GM19463 (cell line): Measurements from ENCODE around the gene TTBK2.

Experiments used
- ATAC-seq: cut with Tn5 transposase; IDR thresholded peaks from one replicate; pipeline ENCODE4 v1.9.1; 2021; ENCODE audit warnings: mild to moderate bottlenecking, moderate library complexity; ENCODE audit not compliant: unreplicated experiment

The TTBK2 gene

GRCh38 chr15:42729409-42729808, 191.2 kb downstream of the TTBK2 start:
- no peak for ATAC-seq

DNA sequence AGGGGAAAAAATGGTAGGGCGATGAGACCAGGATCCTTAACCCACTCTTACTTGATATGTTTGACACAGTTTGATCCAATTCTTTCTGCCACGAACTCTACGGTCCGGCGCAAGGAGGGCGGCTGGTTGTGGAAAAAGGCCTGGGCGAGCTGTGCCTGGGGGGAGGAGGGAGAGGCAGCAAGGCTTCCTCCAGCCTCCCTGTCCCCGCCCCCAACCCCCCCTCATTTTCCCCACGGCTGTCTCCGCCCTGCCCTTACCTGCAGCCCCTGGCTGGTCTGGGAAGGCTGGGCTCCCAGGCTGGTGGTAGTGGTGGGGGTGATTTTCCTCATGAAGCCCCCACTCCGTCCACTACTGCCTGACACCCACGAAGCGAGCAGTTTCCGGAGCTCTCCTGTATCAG, 191.6 kb downstream of the TTBK2 start:
- ATAC-seq, result no peak

DNA sequence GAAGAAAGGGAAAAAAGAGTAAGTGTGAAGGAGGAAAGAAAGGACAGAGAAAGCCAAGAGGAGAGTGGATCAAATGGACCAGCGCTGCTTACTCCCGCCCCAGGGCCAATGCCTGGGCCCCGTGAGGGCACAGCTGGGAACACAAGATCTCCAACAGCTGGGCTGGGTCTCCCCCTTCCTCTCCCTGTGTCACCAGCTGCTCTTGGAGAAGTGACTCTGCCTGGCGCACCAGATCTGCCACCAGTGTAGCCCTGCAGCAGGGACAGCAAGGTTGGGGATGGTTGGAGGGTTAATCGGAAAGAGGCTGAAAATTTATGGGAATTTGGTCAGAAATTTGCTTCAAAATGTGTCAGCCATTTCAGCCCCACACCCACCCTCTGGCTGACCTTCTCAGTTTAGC, 192.0 kb downstream of the TTBK2 start:
- ATAC-seq, result no peak

DNA sequence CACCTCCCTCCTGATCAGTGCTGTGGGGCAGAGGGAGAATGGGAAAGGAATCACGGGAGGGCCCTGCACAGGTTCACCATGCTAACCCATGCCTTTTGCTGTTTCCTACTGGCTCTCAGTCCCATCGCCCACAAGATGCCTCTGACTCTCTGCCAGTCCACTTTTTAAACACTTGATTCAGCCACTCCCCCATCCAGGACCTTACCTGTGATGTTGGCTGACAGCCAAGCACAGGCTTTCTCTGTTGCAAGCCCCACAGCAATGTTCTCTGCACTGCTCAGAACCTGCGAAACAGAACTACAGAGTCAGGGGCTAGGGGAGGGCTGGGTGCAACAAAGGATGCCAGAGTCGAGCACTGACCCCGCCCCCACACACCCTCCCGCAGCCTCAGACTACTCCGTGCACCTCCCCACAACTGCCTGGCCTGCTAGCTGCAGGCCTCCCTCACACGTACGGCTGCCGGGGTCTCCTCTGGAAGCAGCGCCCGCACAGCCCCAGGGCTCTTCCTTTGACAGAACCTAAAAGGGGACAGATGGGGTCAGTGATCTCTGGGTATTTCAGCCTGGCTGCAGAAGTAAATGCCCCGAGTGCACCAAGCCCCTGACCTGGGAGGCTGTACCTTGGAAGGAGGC, 192.7 kb downstream of the TTBK2 start:
- ATAC-seq, result no peak

- no peak for ATAC-seq
Measured at GRCh38 chr15:42726114-42726513, 194.5 kb downstream of the TTBK2 start.

DNA sequence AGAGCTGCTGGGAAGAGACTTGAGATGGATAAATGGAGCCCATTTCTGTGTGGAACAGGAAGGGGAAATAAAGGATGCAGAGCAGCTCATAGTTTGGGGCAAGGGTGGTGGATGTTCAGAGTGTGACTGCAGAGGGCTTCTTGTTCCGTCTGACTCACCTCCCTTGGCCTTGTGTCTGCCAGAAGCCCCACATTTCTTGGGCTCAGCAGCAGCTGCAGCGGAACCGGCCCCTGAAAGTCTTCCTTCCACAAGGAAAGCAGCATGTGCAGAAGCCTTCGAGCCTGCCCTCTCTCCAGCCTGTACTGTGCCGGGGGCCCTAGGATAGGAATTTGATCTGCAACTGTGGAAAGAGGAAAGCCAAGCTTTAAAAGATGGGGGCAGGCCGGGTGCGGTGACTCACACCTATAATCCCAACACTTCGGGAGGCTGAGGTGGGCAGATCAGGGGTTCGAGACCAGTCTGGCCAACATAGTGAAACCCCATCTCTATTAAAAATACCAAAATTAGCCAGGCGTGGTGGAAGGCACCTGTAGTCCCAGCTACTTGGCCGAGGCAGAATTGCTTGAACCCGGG, 195.2 kb downstream of the TTBK2 start:
- no peak for ATAC-seq

- no peak for ATAC-seq
Measured at GRCh38 chr15:42724276-42724675, 196.3 kb downstream of the TTBK2 start.

DNA sequence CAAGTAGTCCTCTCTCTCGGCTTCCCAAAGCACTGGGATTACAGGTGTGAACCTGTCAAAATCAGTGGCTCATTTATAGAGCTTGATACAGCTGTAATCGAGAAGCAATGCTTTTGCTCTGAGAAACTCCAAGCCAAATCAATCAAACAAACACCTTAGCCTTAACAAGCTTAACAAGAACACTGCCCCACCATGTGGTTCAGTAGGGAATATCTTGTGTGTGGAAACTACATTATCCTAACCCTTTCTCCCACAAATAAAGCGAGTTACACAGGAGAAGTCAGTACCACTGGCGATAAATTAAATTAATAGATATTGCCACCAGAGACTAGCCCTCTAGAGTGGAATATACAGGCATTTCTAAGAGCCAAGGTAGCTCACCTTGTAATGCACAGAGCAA, 197.5 kb downstream of the TTBK2 start:
- ATAC-seq, result no peak

DNA sequence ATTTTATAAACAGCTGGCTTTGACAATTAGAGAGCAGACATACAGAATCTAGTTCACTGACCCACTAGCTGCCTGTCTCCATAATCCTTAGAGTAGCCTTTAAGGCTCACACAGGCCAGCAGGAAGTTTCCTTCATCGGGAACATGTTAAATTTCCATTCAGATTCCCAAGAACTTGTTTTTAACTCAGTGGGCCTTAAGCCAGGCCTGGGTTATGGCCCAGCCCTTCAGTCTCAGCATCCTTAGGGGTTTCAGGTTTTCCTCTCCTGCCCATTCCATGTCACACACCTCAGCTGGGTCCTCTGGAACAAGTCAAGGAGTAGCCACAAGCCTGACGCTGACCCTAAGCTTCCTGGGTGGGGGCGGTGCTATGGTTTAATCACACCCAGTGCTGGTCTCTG, 198.7 kb downstream of the TTBK2 start:
- ATAC-seq, result no peak

- ATAC-seq, result no peak
Measured at GRCh38 chr15:42721016-42721415, 199.6 kb downstream of the TTBK2 start.

GRCh38 chr15:42720071-42720470, 200.5 kb downstream of the TTBK2 start:
- ATAC-seq, result no peak

DNA sequence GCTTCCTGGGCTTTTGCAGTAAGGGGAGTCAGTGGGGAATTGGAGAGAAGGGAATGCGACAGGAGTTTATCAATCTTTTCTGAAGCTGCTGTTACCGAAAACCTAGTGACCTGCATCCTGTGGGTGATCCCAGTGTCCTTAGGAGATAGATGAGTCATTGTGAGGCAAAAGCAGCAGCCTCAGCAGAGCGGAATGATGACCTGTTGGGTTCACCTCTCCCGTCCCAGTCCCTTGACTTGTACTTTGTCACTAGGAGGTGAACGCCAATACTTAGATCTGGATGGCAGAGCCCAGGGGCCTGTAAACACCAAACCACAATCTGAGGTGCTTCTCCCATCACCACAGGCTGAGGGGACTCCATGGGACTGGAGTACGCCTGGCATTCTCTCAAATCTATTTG, 201.5 kb downstream of the TTBK2 start:
- no peak for ATAC-seq

DNA sequence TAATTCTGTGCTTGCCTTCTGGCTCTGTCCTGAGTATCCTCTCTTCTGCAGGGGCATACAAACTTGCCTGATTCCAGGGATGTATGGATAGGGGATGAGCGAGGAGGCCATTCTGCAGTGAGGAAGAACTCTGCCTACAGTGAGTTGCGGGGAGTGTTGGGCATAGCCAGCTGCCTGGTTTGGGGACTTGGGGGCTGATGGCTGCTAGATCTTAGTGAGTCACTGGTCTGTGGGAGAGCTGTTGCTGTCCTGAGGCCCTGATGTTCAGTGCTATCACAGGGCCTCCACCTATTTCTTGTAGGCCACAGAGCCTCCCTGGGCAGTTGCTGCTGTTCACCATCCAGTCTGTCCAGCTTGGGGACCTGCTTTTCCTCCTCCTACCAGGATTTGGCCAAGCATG, 204.0 kb downstream of the TTBK2 start:
- no peak for ATAC-seq

- ATAC-seq, result no peak
Measured at GRCh38 chr15:42716125-42716524, 204.5 kb downstream of the TTBK2 start.

DNA sequence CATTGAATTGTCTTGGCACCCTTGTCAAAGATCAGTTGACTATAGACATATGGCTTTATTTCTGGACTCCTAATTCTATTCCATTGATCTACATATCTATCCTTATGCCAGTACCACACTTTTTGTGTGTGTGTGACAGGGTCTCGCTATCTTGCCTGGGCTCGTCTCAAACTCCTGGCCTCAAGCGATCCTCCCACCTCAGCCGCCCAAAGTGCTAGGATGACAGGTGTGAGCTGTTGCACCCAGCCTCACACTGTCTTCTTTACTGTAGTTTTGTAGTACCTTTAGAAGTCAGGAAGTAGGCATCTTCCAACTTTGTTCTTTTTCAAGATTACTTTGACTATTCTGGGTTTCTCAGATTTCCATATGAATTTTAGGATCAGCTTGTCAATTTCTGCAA, 208.0 kb downstream of the TTBK2 start:
- no peak for ATAC-seq

GRCh38 chr15:42711746-42712145, 208.8 kb downstream of the TTBK2 start:
- no peak for ATAC-seq

GRCh38 chr15:42710662-42711061, 209.9 kb downstream of the TTBK2 start:
- no peak for ATAC-seq

GRCh38 chr15:42707873-42708544, 212.6 kb downstream of the TTBK2 start:
- no peak for ATAC-seq

DNA sequence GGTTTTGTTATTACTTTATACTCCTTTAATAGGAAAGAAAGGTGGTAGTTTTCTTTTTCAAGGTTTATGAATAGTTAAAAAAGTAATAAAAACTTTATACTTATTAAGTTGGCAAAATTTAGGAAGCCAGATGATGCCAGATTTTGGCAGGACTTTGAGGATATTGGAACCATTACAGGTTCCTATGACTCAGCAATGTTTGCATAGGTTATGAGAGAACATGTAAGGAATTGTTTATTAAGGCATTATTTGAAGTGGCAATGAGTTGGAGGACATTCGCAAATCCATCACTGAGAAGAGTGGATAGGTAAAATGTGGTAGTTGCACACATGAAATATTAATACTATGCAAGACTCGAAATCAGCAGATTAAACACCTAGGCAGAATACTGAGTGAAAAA, 213.5 kb downstream of the TTBK2 start:
- no peak for ATAC-seq

GRCh38 chr15:42705336-42705735, 215.2 kb downstream of the TTBK2 start:
- no peak for ATAC-seq

GRCh38 chr15:42704492-42704926, 216.1 kb downstream of the TTBK2 start:
- no peak for ATAC-seq

DNA sequence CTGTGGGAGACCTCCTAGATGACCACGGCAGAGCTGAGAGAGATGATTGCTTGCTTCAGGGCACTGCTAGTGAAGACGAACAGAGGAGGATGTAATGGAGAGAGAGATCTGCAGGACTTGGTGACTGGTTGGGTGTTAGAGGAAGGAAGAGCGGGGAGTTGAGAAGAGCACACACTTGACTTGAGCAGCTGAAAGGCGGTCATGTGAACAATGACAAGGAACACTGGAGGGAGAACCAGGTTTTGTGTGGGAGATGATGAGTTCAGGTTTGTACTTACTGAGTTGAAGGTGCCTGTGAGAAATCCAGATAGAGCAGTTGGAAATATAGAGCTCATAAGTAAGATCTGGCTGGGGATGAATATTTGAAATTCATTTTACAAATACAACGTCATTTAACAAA, 224.0 kb downstream of the TTBK2 start:
- ATAC-seq, result no peak
